Chondrocyte (in vitro differentiated cells): ENCODE data around the gene PIF1. TPM values are rescaled to one million over a fixed set of nuclear protein-coding genes. Genes with fewer than 3 reads are reported as not detected.
A peak's percentile ranks its signal among the peaks of the same experiment; 100 is the strongest.

Experiments used
- DNase-seq: peaks from one replicate; pipeline ENCODE4 v3.0.0; 2021; ENCODE audit warnings: mixed read lengths, low spot score
- H3K27ac Mint-ChIP-seq: one replicate; pipeline ENCODE4 v1.8.0; 2021; ENCODE audit warnings: mild to moderate bottlenecking, moderate library complexity, mixed read lengths; ENCODE audit not compliant: unreplicated experiment
- H3K27me3 Mint-ChIP-seq: 2 replicates; pipeline ENCODE4 v1.8.0; 2021; ENCODE audit warnings: low read depth, mixed read lengths
- H3K36me3 Mint-ChIP-seq: 2 replicates; pipeline ENCODE4 v1.8.0; 2021; ENCODE audit warnings: low read depth, mixed read lengths
- H3K4me1 Mint-ChIP-seq: 2 replicates; pipeline ENCODE4 v1.8.0; 2021; ENCODE audit warnings: low read depth, mild to moderate bottlenecking, mixed read lengths
- H3K4me3 Mint-ChIP-seq: one replicate; pipeline ENCODE4 v1.8.0; 2021; ENCODE audit warnings: mild to moderate bottlenecking, moderate library complexity, mixed read lengths; ENCODE audit not compliant: unreplicated experiment
- H3K9me3 Mint-ChIP-seq: 2 replicates; pipeline ENCODE4 v1.8.0; 2021; ENCODE audit warnings: low read depth, mixed read lengths
- CTCF ChIP-seq: fragments of 200-600 bp; sonication (generic); IDR thresholded peaks from 2 replicates; pipeline ENCODE4 v1.5.0; 2021; ENCODE audit warnings: antibody characterized with exemption, mild to moderate bottlenecking, moderate library complexity
- total RNA-seq: library from RNA; stranded (reverse); gene quantifications from 3 replicates; pipeline ENCODE4 v1.2.1, GENCODE V29; 2021

PIF1 gene
- total RNA-seq, 1 donor from 2014 or later: 6.1 TPM

GRCh38 chr15:64847448-64847847 is 22.0 kb upstream of the PIF1 start:
- TF ChIP-seq CTCF: no peak
- H3K9me3 Mint-ChIP-seq: no peaks in the 10 kb centered on the region
- H3K4me3 Mint-ChIP-seq: no peak overlapping the region
- no peak for DNase-seq
- H3K4me1 Mint-ChIP-seq: peaks cover 76% of the 10 kb centered on the region
- H3K36me3 Mint-ChIP-seq: peaks cover 12% of the 10 kb centered on the region
- no peak overlapping the region for H3K27ac Mint-ChIP-seq
- H3K27me3 Mint-ChIP-seq: no peaks in the 10 kb centered on the region

GRCh38 chr15:64847016-64847415 is 21.6 kb upstream of the PIF1 start:
- H3K4me3 Mint-ChIP-seq: no peak overlapping the region

GRCh38 chr15:64845831-64846595 is 20.6 kb upstream of the PIF1 start:
- TF ChIP-seq CTCF: no peak
- Mint-ChIP-seq H3K27ac (peak overlapping the region; percentile 94), H3K36me3 (peaks cover 12% of the 10 kb centered on the region), H3K27me3 (no peaks in the 10 kb centered on the region), H3K4me1 (peaks cover 67% of the 10 kb centered on the region), H3K4me3 (peak overlapping the region; percentile 46), H3K9me3 (no peaks in the 10 kb centered on the region)
- DNase-seq: no peak

More at GRCh38 chr15:64847016-64847415, 21.6 kb upstream of the PIF1 start:
- H3K4me1 Mint-ChIP-seq: peaks cover 75% of the 10 kb centered on the region
- no peaks in the 10 kb centered on the region for H3K9me3 Mint-ChIP-seq
- DNase-seq: no peak
- TF ChIP-seq CTCF: no peak
- no peak overlapping the region for H3K27ac Mint-ChIP-seq
- no peaks in the 10 kb centered on the region for H3K27me3 Mint-ChIP-seq
- peaks cover 12% of the 10 kb centered on the region for H3K36me3 Mint-ChIP-seq

- H3K4me1 Mint-ChIP-seq: peaks cover 65% of the 10 kb centered on the region
Measured at GRCh38 chr15:64845183-64845611, 19.8 kb upstream of the PIF1 start.

More at GRCh38 chr15:64845183-64845611, 19.8 kb upstream of the PIF1 start:
- Mint-ChIP-seq H3K27ac (peak overlapping the region; percentile 94), H3K27me3 (no peaks in the 10 kb centered on the region), H3K36me3 (peaks cover 8% of the 10 kb centered on the region), H3K4me3 (peak overlapping the region; percentile 91), H3K9me3 (no peaks in the 10 kb centered on the region)
- DNase-seq: no peak
- no peak for TF ChIP-seq CTCF
